Measurements from ENCODE around the gene ADORA2A.

The ADORA2A gene

DNA sequence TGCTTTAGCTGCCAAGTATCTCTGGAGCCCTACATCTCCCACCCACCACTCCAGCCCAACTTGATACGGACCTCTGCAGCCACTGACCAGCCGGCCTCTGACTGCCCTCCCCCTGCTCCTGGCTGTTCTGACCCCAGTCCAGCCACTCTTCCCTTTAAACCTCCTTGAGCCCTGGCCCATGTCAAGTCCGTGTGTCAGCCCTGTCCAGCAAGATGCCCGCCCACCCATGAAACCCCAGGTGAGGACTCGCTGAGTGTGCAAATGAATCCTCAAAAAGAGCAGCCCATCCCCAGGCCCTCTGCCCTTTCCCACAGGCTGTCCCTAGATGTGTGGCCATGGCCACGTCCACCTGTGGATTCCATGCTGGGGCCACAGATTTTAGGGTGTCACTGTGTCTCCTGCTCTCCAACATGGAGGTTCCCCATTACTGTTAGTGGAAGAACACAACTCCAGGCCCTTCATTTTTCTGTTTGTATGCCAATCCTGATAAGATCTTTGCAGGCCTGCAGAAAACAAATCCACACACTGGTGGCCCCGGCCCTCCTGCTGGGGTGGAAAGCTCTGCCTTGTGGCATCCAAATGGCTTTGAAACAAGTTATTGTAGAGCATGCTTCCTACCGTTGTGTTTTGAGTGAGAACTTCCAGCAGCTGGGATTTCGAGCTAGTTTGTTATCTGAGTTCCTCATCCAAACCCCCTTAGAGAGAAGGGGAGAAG lies 22.7 kb upstream of the ADORA2A start:
- no peak for DNase-seq

DNA sequence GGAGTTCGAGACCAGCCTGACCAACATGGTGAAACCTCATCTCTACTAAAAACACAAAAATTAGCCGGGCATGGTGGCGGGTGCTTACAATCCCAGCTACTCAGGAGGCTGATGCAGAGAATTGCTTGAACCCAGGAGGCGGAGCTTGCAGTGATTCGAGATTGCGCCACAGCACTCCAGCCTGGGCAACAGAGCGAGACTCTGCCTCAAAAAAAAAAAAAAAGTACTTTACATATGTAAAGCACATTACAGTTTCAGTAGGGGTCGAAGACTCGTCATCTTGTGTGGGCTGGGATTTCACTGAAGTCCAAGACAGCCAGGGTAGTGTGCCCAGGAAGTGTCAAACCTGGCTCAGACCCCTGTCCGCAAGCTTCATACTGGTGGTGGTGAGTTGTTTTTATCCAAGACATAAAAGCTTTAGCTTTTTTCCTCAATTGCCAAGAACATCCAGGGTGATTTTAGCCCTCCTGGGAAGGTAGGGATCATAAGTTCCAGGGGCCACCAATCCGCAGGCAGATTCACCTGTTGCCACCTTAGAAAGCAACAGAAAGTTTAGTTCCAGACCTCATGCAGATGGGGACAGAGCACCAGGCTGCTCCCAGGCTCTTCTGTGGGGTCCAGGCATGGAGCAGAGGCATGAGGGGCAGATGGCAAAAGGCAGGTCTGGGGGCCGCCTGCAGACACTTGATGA lies 21.6 kb upstream of the ADORA2A start:
- DNase-seq, result no peak

DNA sequence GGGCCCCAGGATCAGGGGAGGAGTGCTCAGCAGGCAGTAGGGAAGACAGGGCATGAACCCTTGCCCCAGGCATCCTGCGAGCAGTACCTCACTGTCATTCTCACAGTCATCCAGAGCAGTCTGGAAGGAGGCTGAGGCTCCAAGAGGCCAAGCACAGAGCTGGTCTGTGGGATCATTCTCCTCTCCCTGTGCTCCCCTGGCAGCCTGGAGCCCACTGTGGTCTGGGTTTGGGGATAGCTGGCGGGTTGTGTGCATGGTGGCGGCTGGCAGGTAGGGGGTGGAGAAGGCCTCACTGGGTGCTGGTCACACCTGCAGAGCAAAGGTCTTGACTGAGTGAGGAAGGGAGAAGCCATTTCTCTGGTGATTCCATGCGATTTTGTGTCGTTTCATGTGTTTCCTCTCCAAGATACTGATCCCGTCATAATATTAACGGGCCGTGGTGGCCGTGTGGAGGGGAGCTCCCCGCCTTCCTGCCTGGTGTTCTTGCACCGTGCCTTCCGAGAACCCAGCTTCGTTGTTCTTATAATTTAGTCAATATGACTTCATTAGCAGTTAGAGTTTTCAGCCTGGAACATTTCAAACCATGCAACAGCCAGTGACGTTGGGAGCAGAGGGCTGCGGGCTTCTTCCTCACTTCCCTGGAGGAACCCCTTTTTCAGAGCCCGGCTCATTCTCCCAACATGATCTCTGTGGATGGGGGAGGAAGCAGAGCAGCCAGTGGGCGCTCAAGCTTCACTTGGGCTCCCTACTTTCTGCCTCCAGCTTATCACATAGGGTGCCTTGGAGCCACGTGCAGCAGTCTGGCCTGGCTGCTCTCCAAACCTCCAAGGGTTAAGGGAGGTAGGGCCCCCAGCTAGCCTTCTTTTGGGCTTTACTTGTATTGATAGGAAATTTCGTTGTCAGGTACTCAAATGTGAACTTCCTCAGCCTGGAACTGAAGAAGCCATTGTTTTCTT lies 20.8 kb upstream of the ADORA2A start:
- no peak for DNase-seq

DNA sequence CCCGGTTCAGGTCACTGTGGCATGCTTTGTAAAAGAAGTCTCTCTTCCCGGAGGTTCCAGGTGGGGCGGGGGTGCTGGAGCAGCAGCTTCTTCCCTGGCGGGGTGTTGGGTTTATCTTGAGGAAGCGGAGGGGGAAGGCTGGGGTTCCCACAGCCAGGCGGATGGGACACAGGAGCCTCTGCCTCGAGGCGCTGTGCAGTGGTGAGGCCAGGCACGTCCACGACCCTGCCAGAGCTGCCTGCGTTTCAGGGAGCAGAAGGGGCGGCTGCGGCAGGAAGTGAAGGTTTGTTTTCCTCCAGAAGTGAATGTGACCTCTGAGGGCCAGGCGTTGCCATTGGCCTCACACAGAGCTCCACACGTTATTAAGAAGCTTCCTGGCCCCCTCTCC lies 20.1 kb upstream of the ADORA2A start:
- DNase-seq, result no peak

DNA sequence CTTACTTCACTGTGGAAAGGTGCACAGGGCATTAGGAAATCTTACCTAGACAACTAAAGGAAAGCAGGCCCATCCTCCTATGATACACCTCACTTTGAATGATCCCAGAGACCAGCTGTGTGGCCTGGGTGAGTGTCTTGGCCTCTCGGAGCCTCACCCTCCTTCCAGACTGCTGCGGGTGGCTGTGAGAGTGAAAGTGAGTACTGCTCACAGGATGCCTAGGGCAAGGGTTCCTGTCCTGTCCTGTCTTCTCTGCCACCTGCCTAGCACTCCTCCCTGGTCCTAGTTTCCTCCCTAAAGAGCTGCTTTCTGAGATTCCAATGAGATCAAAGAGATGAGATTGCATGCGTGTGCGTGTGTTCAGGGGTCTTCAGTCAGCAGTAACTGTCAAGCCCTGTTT lies 19.5 kb upstream of the ADORA2A start:
- no peak for DNase-seq

DNA sequence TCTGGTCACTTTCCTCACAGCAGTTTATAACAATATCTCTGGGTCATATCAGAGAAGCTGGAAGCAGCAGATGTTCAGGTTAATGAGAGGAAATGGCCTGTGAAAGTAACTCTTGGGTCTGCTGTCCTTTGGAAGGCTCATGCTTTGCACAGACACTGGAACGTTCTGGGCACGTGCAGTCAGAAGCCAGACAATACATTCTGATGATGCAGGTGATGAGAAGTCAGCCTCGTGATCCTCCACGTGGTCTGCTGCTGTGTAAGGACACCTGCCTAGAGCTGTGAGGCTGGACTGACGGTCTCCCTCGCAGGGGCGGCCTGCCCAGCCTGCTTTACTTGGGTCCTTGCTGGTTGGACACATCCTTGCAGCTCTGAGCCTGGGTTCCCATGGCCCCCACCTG lies 18.8 kb upstream of the ADORA2A start:
- no peak for DNase-seq

DNA sequence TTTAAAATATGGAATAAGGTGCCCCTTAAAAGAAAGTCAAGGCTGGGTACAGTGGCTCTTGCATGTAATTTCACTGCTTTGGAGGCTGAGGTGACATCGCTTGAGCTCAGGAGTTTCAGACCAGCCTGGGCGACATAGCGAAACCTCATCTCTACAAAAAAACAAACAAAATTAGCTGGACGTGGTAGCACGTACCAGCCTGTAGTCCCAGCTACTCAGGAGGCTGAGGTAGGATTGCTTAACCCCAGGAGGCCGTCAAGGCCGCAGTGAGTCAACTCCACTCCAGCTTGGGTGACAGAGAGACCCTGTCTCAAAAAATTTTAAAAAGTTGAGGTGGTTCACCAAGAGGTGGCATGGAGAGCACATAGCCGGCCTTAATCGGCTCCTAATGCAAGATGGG lies 17.7 kb upstream of the ADORA2A start:
- DNase-seq, result no peak

DNA sequence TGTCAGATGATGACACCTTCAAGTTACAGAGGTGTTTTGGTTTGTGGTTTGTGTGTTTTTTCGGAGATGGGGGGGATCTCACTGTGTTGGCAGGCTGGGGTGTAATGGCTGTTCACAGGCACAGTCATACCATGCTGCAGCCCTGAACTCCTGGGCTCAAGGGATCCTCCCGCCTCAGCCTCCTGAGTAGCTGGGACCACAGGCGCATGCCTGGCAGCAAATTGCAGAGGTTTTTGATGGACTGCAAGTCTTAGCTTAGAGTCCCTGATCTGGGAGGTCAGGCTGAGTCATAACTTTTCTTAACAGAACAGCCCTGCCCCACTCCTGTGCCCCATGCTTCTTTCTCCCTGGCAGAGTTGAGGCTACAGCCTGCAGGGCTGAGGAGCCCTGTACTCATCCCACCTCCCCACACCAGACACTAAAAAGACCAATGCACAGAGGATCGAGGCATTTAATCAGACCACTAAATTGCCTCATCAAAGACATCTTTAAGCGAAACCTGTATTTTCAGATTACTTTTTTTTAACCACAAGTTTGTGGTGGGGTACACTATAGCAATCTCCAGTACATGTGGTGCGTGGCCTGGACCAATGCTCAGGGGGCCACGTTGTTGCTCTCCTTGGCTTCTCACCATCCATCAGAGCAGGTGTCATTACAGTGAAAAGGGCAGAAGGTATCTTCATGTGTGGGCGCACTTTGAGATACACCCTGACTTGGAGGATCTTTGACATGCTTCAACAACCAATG lies 17.1 kb upstream of the ADORA2A start:
- DNase-seq, result peak; percentile 46

DNA sequence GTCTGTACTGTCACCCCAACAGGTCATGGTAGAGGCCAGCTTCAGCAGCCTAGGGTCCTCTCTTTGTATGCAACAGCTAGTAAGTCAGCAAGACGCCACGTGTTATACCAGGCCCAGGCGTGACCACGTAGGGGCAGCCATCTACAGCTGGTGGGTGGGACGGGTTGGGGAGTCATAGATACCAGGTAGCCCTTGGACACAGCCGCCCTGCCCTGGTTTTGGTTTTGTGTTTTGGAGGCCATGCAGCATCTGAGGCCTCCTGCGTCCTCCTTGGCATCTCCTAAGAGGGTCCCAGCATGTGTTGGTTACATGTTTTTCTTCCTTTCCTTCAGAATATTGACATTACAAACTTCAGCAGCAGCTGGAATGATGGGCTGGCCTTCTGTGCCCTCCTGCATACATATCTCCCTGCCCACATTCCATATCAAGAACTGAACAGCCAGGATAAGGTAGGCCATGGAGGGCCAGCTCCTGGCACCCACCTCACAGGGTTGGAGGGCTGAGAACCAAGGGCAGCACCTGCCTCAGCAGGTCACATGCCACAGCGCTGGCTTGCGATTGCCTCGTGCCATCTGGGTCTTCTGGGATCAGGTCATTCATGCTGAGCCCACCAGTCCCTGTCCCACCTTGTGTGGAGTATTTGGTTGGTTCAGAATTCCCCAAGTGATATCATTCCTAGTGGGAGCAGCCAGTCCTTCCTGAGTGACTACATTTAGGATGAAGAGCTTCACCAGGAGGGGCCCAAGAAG lies 16.0 kb upstream of the ADORA2A start:
- no peak for DNase-seq

DNA sequence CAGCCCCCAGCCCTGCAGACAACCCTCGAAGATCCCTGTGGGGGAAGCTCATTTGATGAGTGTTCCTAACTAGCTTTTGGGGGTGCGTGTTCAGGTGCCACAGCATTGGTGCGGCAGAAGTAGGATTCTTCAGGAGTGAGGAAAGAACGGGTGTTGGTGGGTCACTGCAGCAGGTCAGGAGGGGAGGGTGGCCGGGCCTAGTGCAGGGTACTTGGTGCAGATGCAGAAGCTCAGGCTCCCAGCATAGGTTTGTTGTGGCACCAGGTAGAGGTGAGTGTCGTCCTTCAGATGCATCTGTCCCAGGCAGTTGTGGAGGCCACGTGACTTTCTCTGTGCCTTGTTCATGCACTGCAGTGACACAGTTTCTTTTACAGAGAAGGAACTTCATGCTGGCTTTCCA lies 15.1 kb upstream of the ADORA2A start:
- no peak for DNase-seq

DNA sequence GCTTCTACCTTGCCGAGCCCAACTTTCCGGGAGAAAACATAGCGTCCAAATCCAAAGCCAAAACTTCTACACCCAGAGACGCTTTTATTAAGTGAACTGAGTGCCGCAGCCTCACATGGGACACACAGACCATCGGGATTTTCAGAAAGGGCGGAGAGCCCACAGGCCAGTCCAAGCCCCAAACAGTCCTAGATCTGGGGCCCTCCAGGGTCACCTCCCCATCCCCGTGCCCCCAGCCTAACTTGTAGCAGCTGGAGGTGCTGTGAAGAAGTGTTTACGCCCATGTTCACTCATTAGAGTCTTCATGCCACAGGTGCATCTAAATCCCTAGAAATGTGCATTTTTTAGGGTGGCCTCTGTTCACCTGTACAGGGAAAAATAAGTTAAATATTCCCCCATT lies 14.1 kb upstream of the ADORA2A start:
- no peak for DNase-seq

DNA sequence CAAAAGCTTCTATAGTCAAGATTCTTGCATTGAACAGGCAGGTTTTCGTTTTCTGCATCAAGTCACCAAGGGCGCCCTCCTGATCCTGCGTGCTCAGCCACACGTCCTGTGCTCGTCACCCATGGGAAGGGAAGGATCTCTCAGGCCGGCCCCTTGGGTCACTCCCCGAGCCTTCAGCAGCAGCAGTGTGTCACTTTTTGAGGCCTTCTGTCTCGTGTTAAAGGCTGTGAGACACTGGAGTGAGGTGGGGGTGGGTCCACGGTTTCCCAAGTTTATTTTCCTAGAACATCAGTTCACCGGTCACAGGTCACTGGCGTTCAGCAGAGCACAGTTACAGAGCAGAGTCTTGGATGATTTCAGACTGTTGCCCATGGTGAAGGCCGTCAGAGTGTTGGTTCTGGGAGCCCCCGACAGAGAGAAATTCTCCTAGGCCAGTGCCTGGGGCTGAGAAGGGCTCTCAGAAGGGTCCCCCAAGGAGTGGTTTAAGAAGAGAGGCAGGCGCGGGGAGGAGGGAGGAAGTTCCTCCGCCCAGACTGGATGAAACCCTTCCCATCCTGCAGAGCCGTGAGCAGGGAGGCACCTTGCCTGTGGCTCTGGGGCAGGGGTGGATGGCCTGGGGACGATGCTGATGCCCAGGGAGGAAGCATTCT lies 13.5 kb upstream of the ADORA2A start:
- DNase-seq, result no peak

DNA sequence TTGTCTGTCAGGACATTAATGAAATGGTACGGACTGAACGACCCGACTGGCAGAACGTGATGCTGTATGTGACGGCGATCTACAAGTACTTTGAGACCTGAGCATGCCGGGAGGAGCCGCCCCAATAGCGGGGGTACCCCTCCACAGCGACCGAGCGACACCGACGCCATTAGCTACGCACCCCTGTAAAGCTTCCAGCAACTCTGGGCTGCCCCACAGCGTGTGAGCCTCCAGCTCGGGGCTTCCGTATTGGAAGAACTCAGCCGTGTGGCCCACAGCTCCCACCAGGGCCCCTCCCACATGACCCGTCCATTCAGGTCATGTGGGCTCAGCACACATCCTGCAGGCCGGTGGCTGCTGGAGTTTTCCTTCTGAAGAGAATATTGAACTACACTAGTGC lies 12.9 kb upstream of the ADORA2A start:
- DNase-seq, result no peak

DNA sequence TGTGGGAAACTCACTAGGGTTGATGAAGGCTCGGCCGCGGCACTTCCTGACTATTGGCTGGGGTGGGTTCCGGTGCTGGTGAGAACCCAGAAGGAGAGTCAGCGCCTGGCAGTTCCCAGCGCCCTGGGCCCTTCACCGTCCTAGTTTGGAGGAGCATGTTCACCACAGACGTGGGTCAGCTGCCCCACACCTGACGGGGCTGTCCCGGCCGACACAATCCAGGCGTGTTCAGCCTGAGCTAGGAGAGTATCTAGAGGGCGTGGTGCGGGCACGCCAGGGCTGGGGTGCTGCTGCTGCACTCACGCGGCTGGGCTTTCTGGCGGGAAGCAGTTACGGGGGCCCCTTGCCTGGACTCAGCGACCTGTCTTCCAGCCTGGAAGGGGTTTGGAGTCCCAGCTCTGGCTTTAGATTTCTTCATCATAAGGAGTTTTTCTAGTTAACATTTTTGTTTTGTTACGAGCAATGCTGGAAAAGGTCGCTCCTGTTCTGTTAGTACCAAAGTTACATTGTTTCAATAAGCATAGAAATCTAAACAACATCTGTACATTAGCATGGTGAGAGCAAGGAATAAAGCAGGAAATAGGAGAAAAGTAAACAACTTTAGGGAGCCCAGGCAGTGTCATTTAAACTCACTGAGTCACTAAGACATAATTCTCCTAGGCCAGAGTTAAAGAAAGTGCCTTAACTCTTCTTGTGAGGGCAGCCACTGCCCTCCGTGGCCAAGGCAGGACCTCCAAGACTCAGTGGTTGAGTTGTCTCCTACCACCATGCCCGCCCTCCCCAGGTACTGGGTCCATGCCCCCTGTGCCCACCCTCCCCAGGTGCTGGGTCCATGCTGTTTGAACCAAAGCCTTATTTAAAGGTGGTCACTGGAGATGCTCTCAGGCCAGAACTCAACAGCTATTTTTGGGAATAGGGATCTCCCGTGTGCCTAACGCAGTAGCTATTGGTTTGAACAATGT lies 12.1 kb upstream of the ADORA2A start:
- DNase-seq, result no peak

DNA sequence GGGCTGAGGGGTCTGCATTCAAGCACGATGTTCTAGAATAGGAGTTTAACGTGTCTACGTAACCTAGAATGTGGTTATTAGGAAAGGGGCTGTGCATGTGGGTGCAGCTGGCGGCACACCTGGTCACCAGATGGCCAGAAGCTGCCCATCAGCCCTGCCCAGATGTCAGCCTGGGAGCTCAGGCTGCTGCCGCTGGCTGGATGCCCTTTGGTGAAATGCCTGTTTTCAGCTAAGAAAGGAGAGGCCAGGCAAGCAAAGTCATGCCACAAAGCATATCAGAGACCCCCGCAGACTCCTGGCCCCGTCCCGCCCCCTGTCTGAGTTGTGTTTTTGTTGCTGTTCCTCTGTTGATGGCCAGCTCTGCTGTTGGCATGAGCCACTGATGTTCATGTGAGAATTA lies 11.3 kb upstream of the ADORA2A start:
- DNase-seq, result no peak

DNA sequence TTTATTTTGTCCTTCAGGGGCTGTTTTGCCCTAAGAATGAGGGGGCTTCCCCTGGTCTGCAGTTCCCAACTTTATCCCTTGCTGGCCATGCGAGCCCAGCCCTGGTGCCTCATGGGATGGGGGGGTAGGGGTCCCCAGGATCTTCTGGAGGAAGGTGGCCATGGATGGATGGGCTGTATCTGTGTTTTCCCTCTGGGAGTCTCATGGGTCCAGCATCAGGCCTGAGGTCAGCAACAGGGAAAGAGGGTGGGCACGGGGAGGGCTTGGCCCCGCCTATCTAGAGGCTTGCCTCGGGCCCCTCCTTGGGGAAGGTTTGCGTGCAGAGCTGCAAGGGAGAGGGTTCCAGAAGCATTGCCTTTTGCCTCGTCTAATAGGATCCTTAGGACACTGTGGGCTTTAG lies 10.8 kb upstream of the ADORA2A start:
- DNase-seq, result no peak

DNA sequence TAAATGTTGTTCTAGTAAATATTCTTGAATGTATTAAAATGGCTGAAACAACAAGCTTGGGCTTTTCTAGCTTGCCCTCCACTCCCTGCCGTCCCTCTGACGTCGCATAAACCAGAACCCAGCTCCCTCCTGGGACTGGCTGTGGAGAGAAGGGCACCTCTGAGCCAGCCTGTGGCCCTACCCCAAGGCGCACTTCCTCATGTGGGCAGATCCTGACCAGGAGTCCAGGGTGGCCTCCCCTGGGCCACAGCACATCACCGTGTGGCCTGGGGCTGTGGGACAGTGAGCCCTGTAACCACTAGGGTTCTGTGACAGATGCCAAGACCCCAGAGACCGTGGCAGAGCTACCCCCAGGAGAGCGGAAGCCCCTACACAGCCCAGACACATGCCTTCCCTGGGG lies 10.2 kb upstream of the ADORA2A start:
- no peak for DNase-seq

DNA sequence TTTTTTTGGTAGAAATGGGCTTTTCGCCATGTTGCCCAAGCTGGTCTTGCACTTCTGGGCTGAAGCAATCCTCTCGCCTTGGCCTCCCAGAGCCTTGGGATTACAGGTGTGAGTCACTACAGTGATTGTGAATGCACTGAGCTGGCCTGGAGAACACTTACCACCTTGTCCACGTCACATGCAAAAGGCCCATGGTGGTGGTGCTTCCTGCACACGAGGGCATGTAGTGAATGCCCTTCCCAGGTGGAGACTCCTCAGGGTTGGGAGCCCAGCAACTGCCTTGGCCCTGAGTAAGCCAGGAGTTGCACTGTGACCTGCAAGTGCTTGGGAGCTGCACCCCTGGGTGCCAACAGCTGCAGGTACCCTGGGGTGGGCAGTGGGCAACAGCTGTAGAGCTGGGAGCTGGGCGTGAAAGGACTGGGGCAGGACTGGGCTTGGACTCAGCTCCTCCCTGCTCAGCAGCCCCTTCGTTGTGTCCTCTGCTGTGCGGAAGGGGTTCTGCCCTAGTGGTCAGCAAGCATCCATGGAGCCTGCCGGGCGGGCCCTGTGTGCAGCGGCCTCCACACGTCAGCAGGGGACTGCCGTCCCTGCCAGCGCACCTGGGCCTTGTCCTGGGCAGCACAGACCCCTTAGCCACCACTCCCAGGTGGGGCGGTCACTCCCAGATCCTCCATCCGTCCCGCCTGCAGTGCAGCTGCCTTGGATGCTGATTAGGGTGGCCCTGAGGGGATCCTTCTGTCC lies 9.3 kb upstream of the ADORA2A start:
- no peak for DNase-seq

DNA sequence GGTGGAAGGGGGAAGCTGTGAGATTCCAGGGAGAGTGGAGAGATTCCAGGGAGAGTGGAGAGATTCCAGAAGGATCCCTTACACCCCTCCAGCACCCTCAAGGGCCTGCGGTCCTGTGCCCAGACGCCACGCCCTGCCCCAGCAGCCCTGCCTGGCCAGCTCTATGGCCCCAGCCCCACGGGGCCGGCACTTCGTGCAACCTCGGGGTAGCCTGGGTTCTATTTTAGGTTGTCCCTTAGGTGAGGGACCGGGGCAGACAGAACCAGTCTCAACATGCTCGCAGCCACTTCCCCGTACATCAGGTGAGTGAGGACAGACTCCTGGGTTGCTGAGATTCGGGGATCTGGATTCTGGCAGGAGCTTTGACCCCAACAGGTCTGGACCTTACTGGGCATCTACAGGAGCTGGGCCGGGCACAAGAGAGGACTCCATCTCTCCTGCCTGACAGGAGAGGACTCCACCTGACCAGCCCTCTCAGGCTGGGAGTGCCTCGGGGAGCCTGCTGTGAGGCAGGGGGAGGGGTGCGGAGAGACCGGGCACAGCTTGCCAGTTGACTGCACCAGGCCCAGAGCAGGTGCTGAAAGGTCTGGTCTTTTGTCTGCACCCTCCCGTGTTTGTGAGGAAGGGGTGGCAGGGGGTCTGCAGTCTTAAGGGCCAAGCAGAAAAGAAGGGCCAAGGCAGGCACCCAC lies 8.5 kb upstream of the ADORA2A start:
- no peak for DNase-seq
